Activated effector memory CD4-positive, alpha-beta T cell treated with anti-CD3 and anti-CD28 coated beads, Interleukin-2, amount 50 U/mL, for 16 hours (primary cell): ENCODE data around the gene SIGLEC10.
A peak's percentile ranks its signal among the peaks of the same experiment; 100 is the strongest.

Experiments used
- DNase-seq: peaks from one replicate; pipeline ENCODE4 v3.0.0-alpha.2; 2020

Gene SIGLEC10

DNA sequence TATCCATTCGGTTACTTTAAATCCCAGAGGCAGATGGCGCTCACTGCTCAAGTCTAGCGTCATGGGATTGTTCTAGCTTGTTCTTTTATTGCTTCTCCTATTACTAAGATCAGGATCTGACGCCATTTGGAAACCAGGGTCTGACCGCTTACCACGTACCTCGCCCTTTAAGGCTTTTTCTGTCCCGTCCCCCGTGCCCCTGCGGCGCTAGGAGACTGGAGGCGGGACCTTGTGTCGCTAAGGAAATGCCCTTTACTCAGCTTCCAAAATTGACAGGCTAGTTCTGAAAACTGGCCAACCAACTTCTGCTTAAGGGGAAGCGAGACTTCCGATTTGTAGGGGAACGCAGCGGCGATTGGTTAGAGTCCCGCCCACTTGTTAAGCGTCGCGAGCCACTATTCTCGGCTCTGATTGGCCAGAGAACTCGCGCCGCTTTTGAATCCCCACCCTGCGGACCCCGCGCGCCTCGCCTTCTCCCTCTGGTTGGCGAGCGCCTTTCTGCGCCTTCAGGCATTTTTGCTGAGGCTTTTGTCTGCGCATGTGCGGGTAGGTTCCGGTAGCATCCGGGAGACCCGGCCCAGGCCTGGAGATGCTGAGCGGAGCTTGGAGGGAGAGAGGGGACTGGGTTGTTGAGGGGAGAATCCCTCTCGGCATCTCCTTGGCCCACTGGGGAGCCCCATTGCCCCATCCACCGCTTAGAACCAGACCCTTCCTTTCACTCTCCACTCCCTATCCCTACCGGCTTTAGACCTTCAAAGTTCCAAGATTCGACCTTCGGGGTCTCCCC lies 23.2 kb downstream of the SIGLEC10 start:
- peak; percentile 95 for DNase-seq

DNA sequence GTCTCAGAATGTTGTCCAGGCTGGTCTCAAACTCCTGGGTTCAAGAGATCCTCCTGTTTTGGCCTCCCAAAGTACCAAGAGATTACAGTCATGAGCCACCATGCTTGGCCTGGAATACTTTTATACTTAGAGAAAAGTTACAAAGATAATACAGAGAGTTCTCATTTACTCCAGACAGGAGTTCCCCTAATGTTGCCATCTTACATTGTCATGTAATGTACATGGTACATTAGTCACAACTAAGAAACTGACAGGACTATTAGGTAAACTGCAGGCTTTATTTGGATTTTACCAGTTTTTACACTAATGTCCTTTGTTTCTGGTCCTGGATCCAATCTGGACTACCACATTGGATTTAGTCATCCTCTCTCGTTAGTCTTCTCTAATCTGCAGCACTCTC lies 24.7 kb downstream of the SIGLEC10 start:
- no peak for DNase-seq

DNA sequence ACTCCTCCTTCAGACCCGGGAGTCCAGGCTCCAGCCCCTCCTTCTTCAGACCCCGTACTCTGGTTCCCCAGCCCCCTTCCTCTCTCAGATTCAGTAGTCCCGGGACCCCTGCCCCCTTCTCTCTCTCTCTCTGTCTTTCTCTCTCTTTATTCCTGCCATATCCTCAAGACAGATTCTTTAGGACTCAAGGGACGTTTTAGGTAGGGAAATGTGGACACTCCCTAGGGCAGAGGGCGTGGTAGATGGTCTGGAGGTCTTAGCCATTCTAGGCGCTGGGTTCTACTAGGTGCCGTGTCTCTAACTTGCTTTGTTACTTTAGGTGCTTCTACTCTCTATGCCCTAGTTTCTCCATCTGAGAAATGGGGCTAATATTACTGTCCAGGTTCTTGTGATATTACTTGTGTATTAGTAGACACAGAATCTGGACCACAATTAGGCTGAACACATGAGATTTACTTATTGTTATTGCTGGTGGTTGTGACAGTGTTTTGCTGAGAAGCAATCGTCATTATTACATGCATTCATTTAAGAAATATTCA lies 26.3 kb downstream of the SIGLEC10 start:
- no peak for DNase-seq

DNA sequence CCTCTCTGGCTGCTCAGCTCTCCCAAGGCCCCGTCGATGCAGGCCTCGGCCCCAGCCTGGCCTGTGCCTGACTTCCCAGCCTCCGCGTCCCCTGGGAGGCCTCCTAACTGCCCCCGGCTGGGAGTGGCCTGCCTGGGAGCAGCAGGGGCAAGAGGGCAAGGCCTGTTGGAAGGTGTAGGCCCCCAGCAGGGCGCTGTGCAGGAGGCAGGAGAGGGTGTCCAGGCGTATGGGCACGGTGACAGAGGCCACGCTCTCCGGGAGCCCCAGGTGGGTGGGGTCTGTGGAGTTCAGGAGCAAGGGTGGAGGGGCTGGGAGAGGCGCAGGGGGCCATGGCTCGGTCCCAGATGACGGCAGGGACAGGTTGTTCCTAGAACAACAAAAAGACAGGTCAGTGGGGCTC lies 28.3 kb downstream of the SIGLEC10 start:
- no peak for DNase-seq

DNA sequence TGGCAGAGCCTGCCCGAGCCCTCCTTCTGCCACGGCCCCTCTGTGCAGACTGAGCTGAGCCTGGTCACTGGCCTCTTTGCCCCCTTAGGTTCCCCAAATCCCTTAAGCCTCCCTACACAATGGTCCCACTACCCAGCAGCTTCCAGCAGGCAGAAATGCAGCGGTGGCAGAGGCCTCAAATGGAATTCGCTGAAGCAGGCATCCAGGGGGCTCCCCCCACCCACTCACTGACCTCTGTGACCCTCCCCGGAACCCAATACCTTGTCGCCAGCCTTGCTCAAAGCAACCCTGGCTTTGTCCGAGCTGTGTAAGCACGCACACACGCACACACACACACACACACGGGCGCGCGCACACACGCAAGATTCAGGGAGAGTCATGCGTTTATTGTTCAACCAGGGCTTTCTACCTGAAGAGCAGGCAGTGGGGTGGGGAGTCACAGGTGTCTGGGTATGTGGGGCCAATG lies 29.5 kb downstream of the SIGLEC10 start, which contains the start of gene LIM2:
Gene LIM2 (minus strand): TSS at position 51 of the 466 bp plus-strand sequence. CDS start 531 bp downstream, outside the sequence.
- DNase-seq, result no peak

DNA sequence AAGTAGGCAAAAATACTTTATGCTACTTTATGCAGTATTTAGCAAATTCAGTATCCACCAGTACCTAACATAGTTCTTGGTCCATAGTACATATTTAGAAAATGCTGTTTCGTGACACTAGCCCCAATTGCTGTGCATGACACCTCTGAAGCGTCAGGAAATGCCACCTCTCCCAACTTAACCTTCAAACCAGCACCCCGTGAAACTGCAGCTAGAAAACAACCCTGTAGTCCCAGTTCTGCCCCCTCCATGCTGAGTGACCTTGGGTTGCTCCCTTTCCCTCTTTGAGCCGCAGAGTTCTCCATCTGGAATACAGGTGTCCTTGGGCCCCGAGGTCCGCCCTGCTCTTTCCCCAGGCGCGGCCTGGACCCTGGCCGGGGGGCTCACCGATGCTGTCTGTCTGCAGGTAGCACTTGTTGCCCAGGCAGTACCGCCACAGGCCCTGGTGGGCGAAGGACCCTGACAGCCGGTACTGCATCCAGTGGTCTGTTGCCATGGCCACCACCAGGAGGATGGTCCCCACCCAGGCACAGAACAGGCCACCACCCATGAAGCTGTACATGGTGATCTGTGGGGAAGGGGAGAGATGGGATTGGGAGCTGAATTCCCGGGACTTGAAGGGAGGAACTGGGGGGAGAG lies 30.4 kb downstream of the SIGLEC10 start:
- no peak for DNase-seq

DNA sequence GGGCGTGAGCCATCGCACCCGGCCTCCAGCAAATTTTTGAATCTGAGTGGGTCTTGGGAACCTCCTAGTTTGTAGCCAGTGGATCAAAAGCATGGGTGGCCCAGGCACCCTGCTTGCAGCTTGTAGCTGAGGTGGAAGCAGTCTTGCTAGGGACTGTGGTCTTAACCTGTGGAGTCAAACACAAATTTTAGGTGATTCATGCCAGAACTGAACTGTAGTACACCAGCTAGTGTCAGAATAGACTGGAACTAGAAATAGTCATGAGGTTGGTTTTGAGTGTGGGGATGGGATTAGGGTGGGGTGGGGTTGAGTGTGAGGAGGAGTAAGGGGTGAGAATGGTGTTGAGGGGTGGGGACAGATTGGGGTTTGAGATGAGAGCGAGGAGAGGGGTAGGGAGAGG lies 35.4 kb downstream of the SIGLEC10 start:
- no peak for DNase-seq

DNA sequence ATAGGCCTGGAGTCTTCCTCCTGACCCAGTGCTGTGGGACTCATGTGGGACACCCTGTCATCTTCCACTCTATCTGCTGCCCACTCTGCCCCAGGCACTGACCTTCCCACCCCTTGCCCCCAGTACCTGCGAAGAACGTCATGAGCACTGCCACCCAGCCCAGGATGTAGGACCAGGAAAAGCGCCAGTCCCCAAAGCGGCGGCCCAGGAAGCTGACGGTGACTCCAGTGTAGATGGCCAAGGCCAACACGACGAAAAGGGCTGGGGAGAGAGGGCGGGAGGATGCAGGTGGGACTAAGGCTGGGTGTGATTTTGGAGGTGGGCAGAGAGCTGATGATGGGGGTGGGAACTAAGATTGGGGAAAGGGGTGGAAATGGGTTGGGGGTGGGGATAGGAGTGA lies 37.1 kb downstream of the SIGLEC10 start:
- no peak for DNase-seq

DNA sequence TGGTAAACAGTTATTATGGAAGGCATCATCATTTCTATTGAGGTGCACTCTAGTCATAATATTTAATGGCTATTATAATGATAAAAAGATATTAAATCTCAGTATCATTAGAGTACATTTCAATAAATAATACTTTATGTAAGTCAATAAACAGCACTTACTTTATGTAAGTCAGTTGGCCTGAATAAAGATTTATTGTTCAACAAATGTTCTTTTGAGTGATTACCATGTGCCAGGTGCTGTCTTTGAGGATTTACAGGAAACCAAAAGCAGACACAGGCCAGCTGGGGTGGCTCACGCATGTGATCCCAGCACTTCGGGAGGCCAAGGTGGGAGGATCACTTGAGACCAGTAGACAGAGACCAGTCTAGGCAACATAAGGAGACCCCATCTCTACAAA lies 40.0 kb downstream of the SIGLEC10 start:
- no peak for DNase-seq

DNA sequence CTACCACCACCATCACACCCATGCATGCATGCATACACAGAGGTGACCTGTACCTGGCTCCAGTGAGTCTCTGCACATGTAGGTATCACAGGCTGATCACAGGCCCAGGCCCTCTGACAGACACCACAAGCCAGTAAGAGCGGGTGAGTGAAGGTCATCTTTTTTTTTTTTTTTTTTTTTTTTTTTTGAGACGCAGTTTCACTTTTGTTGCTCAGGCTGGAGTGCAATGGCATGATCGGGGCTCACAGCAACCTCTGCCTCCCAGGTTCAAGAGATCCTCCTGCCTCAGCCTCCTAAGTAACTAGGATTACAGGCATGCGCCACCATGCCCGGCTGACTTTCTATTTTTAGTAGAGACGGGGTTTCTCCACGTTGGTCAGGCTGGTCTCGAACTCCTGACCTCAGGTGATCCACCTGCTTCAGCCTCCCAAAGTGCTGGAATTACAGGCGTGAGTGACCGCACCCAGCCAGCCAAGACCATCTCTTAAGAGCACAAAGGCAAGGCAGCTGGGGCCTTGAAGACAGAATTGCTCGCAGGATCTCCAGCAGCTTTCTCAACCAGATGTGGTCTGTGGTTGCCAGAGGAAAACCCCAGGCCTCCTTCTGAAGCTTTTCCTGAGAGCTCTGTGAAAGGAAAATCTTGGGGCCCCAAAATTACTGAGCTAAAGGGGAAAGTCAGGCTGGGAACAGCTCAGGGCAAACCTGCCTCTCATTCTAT lies 41.8 kb downstream of the SIGLEC10 start:
- no peak for DNase-seq

DNA sequence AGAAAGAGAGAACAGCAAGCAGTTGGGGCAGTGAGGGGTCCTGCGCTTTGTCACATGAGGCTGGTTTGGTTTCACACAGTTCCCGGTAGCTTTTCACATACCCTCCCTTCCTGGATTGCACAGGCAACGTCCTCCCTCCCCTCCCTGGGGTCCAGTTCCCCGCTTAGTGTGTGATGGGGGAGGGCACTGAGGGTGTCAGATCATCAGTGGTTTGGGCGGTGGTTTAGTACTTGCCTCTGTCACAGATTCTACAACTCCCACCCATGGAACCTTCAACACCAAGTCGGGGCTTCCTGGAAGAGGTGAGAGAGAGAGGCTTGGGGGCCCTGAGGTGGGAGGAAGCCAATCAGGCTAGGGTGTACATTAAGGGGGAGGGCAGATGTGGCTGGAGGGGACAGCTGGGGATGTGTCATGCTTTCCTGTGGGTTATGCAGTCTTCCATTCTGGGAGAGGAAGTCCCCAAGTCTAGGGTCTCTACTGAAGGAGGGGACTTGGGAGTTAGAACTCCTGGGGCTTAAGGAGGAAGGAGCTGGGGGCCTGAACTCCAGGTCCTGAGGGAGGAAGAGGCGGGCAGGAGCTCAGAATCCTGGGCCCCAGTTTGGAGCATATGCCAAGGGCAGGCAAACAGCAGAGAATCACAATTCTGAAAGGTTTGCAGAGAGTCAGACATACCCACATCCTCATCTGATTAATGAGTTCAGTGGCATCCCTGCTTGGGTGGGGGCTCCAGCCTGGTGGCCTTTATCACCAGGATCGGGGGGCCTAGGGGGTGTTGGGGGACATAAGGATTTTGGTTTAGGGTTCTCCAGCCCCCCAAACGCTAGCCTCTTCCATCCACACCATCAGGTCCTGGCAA lies 44.6 kb downstream of the SIGLEC10 start, which contains the start of gene NKG7:
Gene NKG7 (minus strand): TSS at position 6 of the 856 bp plus-strand sequence. CDS start 119 bp downstream, outside the sequence.
- DNase-seq, result peak; percentile 87

DNA sequence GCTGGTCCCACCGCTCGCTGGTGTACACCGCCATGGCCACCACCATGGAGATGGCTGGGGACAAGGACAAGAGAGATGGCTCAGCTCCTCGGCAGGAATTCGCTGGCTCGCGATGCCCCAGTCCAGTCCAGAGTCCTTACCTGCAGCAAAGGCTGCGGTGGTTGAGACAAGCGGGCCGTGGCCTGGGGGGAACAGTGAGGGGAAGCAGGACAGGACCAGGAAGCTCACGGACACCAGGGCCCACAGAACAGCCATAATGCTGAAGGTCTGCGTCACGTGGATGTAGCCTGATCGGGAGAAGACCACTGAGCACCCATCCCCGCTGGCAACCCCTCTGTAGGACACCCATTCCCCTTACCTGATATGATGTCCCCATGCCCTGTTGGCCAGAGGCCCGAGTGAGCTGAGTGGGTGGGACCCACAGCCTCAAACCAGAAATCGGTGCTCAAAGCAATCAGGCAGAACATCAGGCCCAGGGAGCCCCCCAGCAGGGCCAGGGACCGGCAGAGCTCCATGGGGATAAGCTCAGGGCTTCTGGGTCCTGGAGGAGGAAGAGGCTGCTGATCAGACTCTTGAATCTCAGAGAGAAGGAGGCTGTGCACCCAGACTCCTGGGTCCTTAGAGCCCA lies 45.3 kb downstream of the SIGLEC10 start:
- DNase-seq, result no peak

DNA sequence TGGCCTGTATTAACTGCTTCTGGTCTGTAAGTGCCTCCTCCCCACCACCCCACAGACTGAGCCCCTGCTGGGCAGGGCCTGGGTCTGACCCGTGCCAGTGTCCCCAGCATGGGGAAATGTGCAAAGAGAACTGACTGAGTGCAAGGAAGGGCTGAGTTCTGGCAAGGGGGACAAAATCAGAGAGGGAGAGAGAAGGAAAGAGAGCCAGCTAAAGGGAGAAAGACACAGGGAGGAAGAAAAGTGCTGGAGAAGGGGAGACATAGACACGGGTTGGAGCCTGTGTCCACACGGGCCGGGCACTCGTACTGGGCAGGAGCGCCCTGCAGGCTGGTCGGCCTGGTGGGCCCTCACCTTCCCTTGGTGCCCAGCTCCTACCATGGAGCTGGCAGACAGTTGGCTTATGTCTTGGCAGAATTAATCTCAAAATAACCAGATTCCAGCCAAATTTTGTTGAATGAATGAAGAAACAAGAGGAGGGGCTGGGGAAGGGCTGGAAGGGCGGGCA lies 46.2 kb downstream of the SIGLEC10 start:
- no peak for DNase-seq

DNA sequence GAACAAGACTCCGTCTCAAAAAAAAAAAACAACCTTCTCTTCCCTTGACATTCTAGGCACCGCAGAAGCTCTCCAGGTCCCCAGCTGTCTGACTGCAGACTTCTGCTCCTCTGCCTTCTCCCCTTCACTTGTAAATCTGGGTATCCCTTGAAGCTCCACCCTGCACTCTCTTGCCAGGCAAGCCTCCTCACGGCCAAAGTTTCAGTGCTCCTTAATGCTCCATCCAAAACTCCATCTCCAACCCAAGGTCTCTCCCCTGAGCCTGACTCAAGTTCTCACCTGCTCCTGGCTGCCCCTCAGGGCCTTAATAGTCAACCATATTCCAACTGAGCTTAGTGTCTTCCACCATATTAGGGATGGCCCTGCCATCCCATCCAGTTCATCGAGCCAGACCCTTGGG lies 47.2 kb downstream of the SIGLEC10 start:
- DNase-seq, result no peak

DNA sequence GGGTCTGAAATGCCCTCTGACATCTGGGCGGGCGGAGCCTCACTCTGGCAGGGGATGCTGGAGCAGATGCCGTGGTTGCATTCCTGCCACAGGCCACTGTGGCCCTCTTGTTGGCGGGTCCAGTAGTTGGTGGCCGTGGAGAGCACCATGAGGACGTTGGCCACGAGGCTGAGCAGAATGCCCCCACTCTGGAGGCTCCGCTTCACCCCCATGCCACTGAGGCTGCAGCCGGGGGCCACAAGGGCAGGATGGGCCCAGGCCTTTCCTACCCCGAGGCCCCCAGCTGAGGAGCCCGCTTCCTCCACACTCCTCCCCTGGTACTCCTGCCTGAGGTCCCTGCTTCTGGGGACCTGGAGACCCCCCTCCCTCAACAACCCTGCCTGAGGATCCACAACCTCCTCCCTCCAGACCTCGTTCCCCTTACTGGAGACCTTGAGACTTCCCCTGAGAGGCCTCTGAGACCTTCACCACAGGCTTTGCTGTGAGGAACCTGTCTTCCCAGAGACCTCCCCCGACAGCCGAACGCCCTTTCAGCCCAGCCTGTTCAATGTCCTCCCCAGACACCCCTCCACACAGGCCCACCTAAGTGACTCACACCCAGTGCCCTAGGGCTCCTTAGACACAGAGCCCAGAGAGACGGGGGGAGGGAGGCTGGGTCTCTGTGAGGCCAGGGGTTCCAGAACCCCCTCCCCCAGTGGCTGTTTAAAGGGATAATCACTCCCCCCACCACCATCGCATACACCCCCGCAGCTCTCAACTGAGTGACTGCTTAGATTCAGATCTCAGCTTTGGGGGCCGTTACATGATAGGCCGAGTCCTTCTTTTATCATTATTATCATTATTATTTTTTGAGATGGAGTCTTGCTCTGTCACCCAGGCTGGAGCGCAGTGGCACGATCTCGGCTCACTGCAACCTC lies 48.8 kb downstream of the SIGLEC10 start, which contains the start of gene CLDND2:
Gene CLDND2 (minus strand): TSS at position 638 of the 917 bp plus-strand sequence. CDS start 426 bp downstream, at position 212.
- no peak for DNase-seq

DNA sequence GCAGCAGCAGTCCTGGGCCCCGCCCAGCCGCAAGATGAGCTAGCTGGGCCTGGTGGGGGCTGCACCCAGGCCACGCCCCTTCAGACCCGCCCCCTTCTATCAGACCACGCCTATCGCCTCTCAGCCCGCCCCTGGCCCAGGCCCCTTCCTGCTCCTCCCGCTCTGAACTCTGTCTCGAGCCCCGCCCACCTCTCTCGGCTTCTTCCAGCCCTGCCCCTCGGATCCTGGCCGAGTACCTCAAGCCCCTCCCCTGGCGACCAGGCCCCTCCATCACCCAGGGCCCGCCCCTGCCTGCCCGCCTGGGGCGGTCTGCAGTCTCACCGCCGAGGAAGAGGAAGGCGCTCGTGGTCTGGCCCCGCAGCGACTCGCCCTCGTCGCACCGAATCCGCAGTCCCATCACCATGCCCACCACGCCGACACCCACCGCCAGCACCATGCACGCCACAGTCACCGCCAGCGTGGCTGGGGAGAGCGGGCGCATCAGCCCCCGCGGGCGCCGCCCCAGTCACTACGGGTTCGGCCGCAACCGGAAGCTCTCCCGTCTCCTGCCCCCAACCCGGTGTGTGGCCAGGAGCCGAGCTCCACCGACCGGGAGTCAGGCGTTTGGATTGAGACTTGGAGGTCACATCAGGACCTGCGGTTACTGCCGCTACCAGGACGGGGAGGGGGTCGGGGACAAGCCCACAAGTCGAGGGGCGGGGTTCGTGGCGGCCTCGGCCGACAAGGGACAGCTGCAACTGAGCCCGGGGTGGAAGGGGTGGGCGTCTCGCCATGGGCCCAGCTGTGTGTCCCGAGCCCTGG lies 49.7 kb downstream of the SIGLEC10 start:
- DNase-seq, result peak; percentile 98

DNA sequence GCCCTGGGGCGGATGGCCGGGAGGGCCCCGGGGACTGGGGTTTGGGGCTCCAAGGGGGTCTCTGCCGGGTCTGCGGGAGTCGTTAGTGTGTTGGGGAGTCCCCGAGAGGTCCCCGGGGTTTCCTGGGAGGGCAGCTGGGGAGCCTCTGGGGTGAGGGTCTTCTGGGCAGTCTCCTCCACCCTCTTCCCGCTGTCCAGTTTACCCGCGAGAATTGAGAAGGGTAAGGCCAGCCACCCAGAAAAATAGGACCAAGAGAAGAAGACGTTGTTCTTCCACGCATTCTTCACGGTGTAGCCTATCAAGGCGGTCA lies 50.2 kb downstream of the SIGLEC10 start:
- DNase-seq, result peak; percentile 73

DNA sequence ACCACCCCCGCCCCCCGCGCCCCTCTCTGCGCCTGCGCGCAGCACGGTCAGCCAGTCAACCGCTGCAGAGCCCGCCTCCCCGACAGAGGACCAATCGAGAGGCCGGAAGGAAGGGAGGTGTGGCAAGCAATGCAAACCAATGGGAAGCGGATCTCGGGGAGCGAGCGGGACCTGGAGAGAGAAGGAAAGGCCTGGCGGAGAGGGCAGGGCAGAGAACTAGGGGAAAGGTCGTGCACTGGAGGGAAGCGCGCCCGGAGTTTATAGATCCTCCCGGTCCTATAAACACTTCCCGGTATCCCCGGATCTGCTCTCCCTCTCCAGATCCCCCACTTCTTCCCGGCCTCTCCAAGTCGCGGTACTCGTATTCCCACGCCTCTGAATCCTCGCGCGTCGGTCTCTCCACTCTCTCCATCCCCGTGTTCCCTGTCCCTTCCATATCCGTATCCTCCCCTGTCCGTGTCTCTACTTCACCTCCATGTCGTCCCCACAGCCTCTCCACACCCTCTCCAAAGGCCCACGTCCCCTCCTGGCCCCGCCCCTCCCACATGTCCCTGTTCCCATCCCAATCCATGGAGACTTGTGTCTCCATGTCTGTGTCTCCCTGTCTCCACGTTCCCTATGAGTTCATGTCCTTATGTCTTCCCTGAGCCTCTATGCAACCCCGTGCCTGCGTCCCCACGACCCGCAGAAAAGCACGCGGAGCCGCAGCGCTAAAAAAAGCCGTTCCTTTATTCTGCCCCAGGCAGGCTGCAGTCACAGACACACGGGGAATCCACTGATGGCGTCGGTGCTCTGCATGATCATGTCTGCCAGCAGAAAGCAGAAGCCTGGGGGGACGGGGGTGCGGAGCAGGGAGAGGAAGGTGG lies 50.8 kb downstream of the SIGLEC10 start:
- peak; percentile 97 for DNase-seq
